Pancreas (tissue), 10 donors: Measurements from ENCODE around the gene SARS1. TPM values are rescaled to one million over a fixed set of nuclear protein-coding genes. Genes with fewer than 3 reads are reported as not detected.
A peak's percentile ranks its signal among the peaks of the same experiment; 100 is the strongest.

Source experiments
- ATAC-seq, 4 donors: fragments of 200-7000 bp; cut with Tn5 transposase; one replicate each; pipeline versions ENCODE4 v1.8.0 to v1.9.1; 2020; ENCODE audit warnings: mild to moderate bottlenecking in 4 of 4, moderate library complexity in 4 of 4
- DNase-seq, 6 donors: peaks; one replicate each; pipeline ENCODE4 v3.0.0-alpha.2; 2020
- FAIRE-seq: peaks from 2 replicates; lab custom pipeline; 2012; peaks lifted over from hg19 to GRCh38; lab: Jason Lieb, UNC
- H3K27ac ChIP-seq, 4 donors: fragments of 200-600 bp; sonication (generic); 1 replicate in 3 of 4; 2 replicates in 1 of 4; pipeline versions ENCODE4 v1.5.0 to v1.8.0; 2020
- H3K27me3 ChIP-seq, 4 donors: fragments of 200-600 bp; one replicate each; pipeline ENCODE4 v1.8.0; 2021
- H3K36me3 ChIP-seq, 3 donors: fragments of 200-600 bp; sonication (generic) in 1 of 3; one replicate each; pipeline versions ENCODE4 v1.5.0 to v1.8.0; 2020 to 2021
- H3K4me1 ChIP-seq, 3 donors: fragments of 200-600 bp; one replicate each; pipeline ENCODE4 v1.8.0; 2021
- H3K4me3 ChIP-seq, 4 donors: fragments of 200-600 bp; sonication (generic) in 2 of 4; one replicate each; pipeline versions ENCODE4 v1.5.0 to v1.8.0; 2020 to 2021
- H3K9me3 ChIP-seq, 4 donors: fragments of 200-600 bp; one replicate each; pipeline ENCODE4 v1.8.0; 2021
- CTCF ChIP-seq, 4 donors: fragments of 200-600 bp; sonication (generic) in 3 of 4; IDR thresholded peaks; one replicate each; pipeline versions ENCODE4 v1.5.0 to v1.8.0; 2021; ENCODE audit warnings: antibody characterized with exemption in 4 of 4
- WGBS, 2 donors: extraction: QIAGEN DNeasy Blood & Tissue Kit; methylation state at CpG; one replicate each; pipeline ENCODE4 v1.1.7; 2013; 5-methylcytosine and 5-hydroxymethylcytosine counted together
- intact Hi-C, 3 donors: fragments of 100-400 bp; cut with DNase I; formaldehyde crosslinking; loops; one replicate each; pipeline versions ENCODE4 v1.11.1 to v1.14.2; 2022
- polyA plus RNA-seq, 2 donors: library from polyadenylated mRNA; stranded (reverse); fragments of 200-250 nt; gene quantifications; one replicate each; pipeline ENCODE4 v1.2.3, GENCODE V29; 2013
- total RNA-seq, 6 donors: library from RNA; stranded (reverse); fragmentation: NEBNext Ultra II Directional in 4 of 6; extraction: Animal tissue kit (Norgen Biotek cat#: 25700) in 4 of 6; gene quantifications; one replicate each; pipeline versions ENCODE4 v1.2.1 to v1.2.4, GENCODE V29; 2021 to 2023
- donor health status: healthy with polysubstance abuse.
- donor health status: DM: no; HTN: no; CAD: no; lungs with moderate emphysema.
- donor health status: DM: no; HTN: no; CAD: no.
- donor health status: control.
- donor health status: control.
- donor health status: Bipolar disorder and iron deficiency.
- donor health status: DM: yes; HTN: yes; CAD: no.
- donor health status: DM: no; HTN: no; CAD: no.
- donor health status: DM: no; HTN: no; CAD: no.
- donor health status: DM: yes; HTN: yes; CAD: no.

SARS1 gene
- total and polyA plus RNA-seq, 8 donors: 50.5 to 270 (median 115) TPM

DNA sequence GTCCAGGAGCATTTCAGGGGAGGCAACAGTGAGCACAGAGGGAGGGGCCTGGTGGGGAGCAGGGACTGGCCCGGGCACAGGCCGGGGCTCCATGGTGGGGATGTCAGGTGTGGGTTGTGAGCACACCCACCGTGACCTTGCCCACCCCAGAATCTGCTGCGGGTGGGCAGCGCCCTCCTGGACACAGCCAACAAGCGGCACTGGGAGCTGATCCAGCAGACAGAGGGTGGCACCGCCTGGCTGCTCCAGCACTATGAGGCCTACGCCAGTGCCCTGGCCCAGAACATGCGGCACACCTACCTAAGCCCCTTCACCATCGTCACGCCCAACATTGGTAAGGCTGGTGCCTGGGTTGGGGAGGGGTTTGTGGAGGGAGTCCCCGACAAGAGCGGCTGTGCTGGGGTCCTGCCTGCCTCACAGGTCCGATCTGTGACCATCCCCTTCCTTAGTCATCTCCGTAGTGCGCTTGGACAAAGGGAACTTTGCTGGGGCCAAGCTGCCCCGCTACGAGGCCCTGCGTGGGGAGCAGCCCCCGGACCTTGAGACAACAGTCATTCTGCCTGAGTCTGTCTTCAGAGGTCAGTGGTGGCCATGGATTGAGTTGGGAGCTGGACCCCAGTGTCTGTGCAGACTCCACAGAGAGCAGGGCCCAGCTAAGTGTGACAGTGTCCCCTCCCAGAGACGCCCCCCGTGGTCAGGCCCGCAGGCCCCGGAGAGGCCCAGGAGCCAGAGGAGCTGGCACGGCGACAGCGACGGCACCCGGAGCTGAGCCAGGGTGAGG, 54.9 kb downstream of the SARS1 start:
- Histone ChIP-seq H3K27ac (no peak overlapping the region), H3K36me3 (no peaks in the 10 kb centered on the region), H3K9me3 (no peaks in the 10 kb centered on the region), H3K4me1 (no peaks in the 10 kb centered on the region), H3K27me3 (no peaks in the 10 kb centered on the region), H3K4me3 (no peak overlapping the region)
- ATAC-seq (no peak), FAIRE-seq (no peak), DNase-seq (peak in 2 of 6 donors; percentile 8 to 69)
- no peak for TF ChIP-seq CTCF (IDR thresholded peaks at IDR 0.05)
- WGBS, 2 donors: 91 to 93% methylated on average over 29 of the region's 29 CpGs
- intact Hi-C loops: no loop called here

- TF ChIP-seq CTCF (IDR thresholded peaks at IDR 0.05): no peak
- H3K36me3 ChIP-seq: no peaks in the 10 kb centered on the region
- H3K27ac ChIP-seq: no peak overlapping the region
- WGBS, 2 donors: 89 to 91% methylated on average over 33 of the region's 33 CpGs
- H3K27me3 ChIP-seq: no peaks in the 10 kb centered on the region
- H3K4me1 ChIP-seq: peaks cover 0 to 2% (median 0%) of the 10 kb centered on the region in 3 donors
- no peaks in the 10 kb centered on the region for H3K9me3 ChIP-seq
- DNase-seq (peak in 2 of 6 donors; percentile 9 to 74), ATAC-seq (no peak), FAIRE-seq (no peak)
- H3K4me3 ChIP-seq: no peak overlapping the region
- intact Hi-C loops: no loop called here
These were observed 55.7 kb downstream of the SARS1 start for GRCh38 chr1:109269212-109269980.

GRCh38 chr1:109269981-109270622, 56.4 kb downstream of the SARS1 start:
- no peaks in the 10 kb centered on the region for H3K36me3 ChIP-seq
- no peak overlapping the region for H3K4me3 ChIP-seq
- H3K27me3 ChIP-seq: no peaks in the 10 kb centered on the region
- DNase-seq (peak in 1 of 6 donors; percentile 7), FAIRE-seq (no peak), ATAC-seq (no peak)
- H3K27ac ChIP-seq: no peak overlapping the region
- no peaks in the 10 kb centered on the region for H3K9me3 ChIP-seq
- H3K4me1 ChIP-seq: peaks cover 0 to 6% (median 0%) of the 10 kb centered on the region in 3 donors
- 89 to 92% methylated on average over 17 of the region's 17 CpGs for WGBS, 2 donors
- intact Hi-C loops: loop anchor here in 2 of 3 donors (5.0 to 10.0 kb wide), 3 partner anchors 125 to 255 kb away; partner anchors contain the start of gene SORT1 (in 1 of the 2)
- no peak for TF ChIP-seq CTCF (IDR thresholded peaks at IDR 0.05)

DNA sequence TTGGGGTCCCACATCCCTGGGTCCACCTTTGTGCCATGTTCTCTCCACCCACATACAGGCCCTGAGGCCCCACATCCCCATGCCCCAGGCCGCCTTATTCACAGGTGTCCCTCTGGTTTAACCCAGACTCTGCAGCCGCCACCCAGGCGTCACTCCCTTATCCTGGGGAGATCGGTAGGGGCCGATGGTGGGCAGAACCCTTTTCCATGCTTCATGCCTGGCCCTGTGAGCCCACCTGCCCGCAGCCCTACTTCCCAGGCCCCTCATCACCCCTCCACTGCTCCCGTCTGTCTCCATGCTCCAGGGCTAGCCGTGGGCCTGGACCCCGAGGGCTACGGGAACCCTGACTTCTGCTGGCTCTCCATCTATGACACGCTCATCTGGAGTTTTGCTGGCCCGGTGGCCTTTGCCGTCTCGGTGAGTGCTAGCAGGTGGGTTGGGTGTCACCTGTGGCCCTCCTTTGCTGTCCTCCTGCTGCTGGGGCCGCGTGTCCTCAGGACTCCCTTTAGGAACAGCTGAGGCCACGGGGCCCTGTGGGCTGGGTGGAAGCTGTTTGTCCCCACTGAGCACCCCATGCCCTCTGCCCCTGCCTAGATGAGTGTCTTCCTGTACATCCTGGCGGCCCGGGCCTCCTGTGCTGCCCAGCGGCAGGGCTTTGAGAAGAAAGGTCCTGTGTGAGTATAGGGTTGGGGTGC, 57.1 kb downstream of the SARS1 start:
- H3K4me1 ChIP-seq: peaks cover 0 to 9% (median 0%) of the 10 kb centered on the region in 3 donors
- intact Hi-C loops: loop anchor here in 2 of 3 donors (5.0 to 10.0 kb wide), 3 partner anchors 124 to 254 kb away; partner anchors contain the start of gene SORT1 (in 1 of the 2)
- no peaks in the 10 kb centered on the region for H3K27me3 ChIP-seq
- no peak overlapping the region for H3K4me3 ChIP-seq
- TF ChIP-seq CTCF (IDR thresholded peaks at IDR 0.05): no peak
- DNase-seq (peak in 1 of 6 donors; percentile 74), FAIRE-seq (no peak), ATAC-seq (no peak)
- no peaks in the 10 kb centered on the region for H3K9me3 ChIP-seq
- H3K27ac ChIP-seq: no peak overlapping the region
- H3K36me3 ChIP-seq: no peaks in the 10 kb centered on the region
- 89% methylated on average over 18 to 20 of the region's 20 CpGs for WGBS, 2 donors
